T-helper 1 cell treated with Interleukin-12 subunit alpha and Interleukin-12 subunit beta and Interleukin-4 antibody, amounts not matched to agents 30 μg/mL and 1 μg/mL, for 36 hours (primary cell): ENCODE results near the gene NFKBIE.
A peak's percentile ranks its signal among the peaks of the same experiment; 100 is the strongest.
"Not testable (repeated sequence)": the region's sequence is repeated elsewhere in the genome, so short reads cannot be mapped to it uniquely, and the experiment has no call there.

Experiments
- H3K27ac Mint-ChIP-seq: one replicate; pipeline ENCODE4 v1.8.0; 2021; ENCODE audit warnings: mild to moderate bottlenecking, mixed read lengths
- H3K27me3 Mint-ChIP-seq: one replicate; pipeline ENCODE4 v1.8.0; 2021; ENCODE audit warnings: low read depth, mixed read lengths
- H3K36me3 Mint-ChIP-seq: one replicate; pipeline ENCODE4 v1.8.0; 2021; ENCODE audit warnings: low read depth, mixed read lengths
- H3K4me1 Mint-ChIP-seq: one replicate; pipeline ENCODE4 v1.8.0; 2021; ENCODE audit warnings: low read depth, mixed read lengths
- H3K4me3 Mint-ChIP-seq: one replicate; pipeline ENCODE4 v1.8.0; 2021; ENCODE audit warnings: mild to moderate bottlenecking, moderate library complexity, mixed read lengths
- H3K9me3 Mint-ChIP-seq: one replicate; pipeline ENCODE4 v1.8.0; 2021; ENCODE audit warnings: mixed read lengths

Gene NFKBIE, protein sequence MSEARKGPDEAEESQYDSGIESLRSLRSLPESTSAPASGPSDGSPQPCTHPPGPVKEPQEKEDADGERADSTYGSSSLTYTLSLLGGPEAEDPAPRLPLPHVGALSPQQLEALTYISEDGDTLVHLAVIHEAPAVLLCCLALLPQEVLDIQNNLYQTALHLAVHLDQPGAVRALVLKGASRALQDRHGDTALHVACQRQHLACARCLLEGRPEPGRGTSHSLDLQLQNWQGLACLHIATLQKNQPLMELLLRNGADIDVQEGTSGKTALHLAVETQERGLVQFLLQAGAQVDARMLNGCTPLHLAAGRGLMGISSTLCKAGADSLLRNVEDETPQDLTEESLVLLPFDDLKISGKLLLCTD

DNA sequence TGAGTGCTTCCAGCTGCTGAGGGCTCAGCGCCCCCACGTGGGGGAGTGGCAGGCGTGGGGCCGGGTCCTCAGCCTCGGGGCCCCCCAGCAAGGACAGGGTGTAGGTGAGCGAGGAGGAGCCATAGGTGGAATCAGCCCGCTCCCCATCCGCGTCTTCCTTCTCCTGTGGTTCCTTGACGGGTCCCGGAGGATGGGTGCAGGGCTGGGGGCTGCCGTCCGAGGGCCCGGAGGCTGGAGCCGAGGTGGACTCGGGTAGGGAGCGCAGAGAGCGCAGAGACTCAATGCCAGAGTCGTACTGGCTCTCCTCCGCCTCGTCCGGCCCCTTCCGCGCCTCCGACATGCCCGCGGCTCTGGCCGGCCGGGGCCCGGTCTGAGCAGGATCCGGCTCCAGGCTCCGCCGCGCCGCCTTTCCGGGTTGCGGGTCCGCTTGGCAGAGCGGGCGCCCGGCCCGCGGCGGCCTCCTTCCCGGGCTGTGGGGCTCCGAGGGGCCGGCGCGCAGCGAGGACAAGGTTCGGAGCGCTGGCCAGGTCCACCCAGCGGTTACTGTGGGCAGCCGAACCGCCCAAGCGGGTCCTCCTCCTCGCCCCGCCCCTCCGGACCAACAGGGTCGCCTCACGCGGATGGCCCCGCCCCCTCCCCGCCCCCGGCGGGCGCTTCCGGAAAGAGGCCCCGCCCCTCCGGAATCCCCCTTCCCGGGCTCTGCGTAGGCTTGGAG, at the start of gene NFKBIE:
TSS of gene NFKBIE (minus strand) at position 545 of the 715 bp plus-strand sequence. CDS start at position 340, 205 bp downstream.
- Mint-ChIP-seq H3K27me3 (peaks cover 26% of the 10 kb centered on the region), H3K9me3 (no peaks in the 10 kb centered on the region), H3K4me1 (peaks cover 54% of the 10 kb centered on the region), H3K27ac (peak within 1 kb of the TSS; percentile 99), H3K4me3 (peak within 1 kb of the TSS; percentile 100), H3K36me3 (peaks cover 34% of the 10 kb centered on the region)

GRCh38 chr6:44314657-44315056, 49.3 kb upstream of the NFKBIE start:
- H3K4me3 Mint-ChIP-seq: not testable (repeated sequence)
- peaks cover 13% of the 10 kb centered on the region for H3K4me1 Mint-ChIP-seq

DNA sequence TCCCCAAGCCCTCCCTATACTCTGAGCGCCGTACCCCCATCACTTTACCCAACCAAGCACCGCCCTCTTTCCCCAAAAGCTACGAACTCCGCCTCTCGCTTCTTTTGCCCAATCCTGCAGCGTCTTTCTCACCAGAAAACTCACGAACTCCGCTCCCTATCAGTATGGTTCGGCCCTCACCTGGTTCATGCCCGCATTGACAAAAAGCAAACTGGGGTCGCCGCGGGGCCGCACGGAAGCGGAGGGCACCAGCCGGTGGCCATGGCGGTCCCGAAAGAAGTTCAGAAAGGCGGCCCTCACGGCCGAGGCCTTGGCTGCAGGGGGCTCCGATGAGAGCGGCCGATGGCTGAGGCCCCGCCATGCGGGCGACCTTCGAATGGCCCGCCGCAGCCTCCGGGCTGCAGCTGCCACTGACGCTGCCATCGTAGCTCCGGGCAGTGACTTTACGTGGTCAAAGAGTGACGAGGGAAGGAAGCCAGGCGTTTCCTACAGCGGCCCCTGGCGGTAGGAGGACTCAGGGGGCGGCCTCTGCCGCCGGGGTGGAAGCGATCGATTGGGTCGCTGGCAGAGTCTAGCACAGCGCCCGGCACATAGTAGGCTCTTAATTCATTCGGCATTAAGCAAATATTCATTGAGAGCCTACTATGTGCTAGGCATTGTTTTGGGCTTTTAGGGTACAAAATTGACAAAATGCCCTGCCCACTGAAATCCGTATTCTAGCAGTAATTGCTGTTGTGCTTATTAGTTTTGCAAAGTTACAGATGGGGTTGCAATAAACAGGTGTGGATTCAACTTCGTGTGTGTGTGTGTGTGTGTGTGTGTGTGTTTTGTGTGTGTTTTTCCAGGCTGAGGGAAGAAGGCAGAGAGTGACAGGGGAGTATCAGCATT, 47.8 kb upstream of the NFKBIE start, which contains the start of gene AARS2:
TSS of gene AARS2 (minus strand) at position 447 of the 888 bp plus-strand sequence. CDS start at position 423, 24 bp downstream.
- Mint-ChIP-seq H3K4me1 (peaks cover 13% of the 10 kb centered on the region), H3K27ac (peak within 1 kb of the TSS; percentile 93), H3K9me3 (no peaks in the 10 kb centered on the region), H3K4me3 (peak within 1 kb of the TSS; percentile 97), H3K27me3 (peaks cover 7% of the 10 kb centered on the region), H3K36me3 (peaks cover 15% of the 10 kb centered on the region)

More at GRCh38 chr6:44314657-44315056, 49.3 kb upstream of the NFKBIE start:
- Mint-ChIP-seq H3K36me3 (peaks cover 13% of the 10 kb centered on the region), H3K27me3 (peaks cover 22% of the 10 kb centered on the region)
- not testable (repeated sequence) for H3K9me3 Mint-ChIP-seq, H3K27ac Mint-ChIP-seq

- H3K4me1 Mint-ChIP-seq: peaks cover 13% of the 10 kb centered on the region
- H3K36me3 Mint-ChIP-seq: peaks cover 15% of the 10 kb centered on the region
- H3K4me3 Mint-ChIP-seq: peak overlapping the region; percentile 97
- peaks cover 5% of the 10 kb centered on the region for H3K27me3 Mint-ChIP-seq
- peak overlapping the region; percentile 70 for H3K27ac Mint-ChIP-seq
- H3K9me3 Mint-ChIP-seq: no peaks in the 10 kb centered on the region
Observed at GRCh38 chr6:44311767-44312166, 46.4 kb upstream of the NFKBIE start.

DNA sequence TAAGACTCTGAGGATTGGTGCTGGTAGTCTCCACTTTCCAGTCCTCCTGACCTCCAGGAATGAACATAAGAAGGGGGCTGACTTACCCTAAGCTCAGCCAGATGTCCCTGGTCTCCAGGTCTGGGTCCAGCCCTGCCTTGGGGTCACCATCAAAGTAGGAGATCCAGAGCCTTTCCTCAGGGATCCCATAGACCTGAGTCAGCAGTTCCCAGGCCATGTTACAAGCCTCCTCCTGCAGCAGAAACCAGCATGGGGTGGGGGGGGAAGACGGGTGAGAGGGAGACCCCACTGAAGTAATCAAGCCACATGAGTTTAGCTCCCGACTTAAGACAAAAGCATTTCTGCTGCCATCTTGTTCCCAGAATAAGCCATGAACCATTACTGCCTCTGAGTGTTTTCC, 46.0 kb upstream of the NFKBIE start:
- peaks cover 15% of the 10 kb centered on the region for H3K36me3 Mint-ChIP-seq
- H3K27ac Mint-ChIP-seq: no peak overlapping the region
- no peaks in the 10 kb centered on the region for H3K9me3 Mint-ChIP-seq
- H3K4me1 Mint-ChIP-seq: peaks cover 13% of the 10 kb centered on the region
- H3K4me3 Mint-ChIP-seq: peak overlapping the region; percentile 9
- peaks cover 5% of the 10 kb centered on the region for H3K27me3 Mint-ChIP-seq

GRCh38 chr6:44310241-44310640, 44.9 kb upstream of the NFKBIE start:
- Mint-ChIP-seq H3K36me3 (peaks cover 22% of the 10 kb centered on the region), H3K27me3 (peaks cover 1% of the 10 kb centered on the region), H3K4me3 (no peak overlapping the region), H3K27ac (no peak overlapping the region), H3K9me3 (no peaks in the 10 kb centered on the region), H3K4me1 (peaks cover 13% of the 10 kb centered on the region)

- H3K36me3 Mint-ChIP-seq: peaks cover 25% of the 10 kb centered on the region
- peaks cover 13% of the 10 kb centered on the region for H3K4me1 Mint-ChIP-seq
- H3K27me3 Mint-ChIP-seq: no peaks in the 10 kb centered on the region
- H3K9me3 Mint-ChIP-seq: no peaks in the 10 kb centered on the region
- H3K4me3 Mint-ChIP-seq: no peak overlapping the region
- no peak overlapping the region for H3K27ac Mint-ChIP-seq
Observed at GRCh38 chr6:44309631-44310030, 44.3 kb upstream of the NFKBIE start.

DNA sequence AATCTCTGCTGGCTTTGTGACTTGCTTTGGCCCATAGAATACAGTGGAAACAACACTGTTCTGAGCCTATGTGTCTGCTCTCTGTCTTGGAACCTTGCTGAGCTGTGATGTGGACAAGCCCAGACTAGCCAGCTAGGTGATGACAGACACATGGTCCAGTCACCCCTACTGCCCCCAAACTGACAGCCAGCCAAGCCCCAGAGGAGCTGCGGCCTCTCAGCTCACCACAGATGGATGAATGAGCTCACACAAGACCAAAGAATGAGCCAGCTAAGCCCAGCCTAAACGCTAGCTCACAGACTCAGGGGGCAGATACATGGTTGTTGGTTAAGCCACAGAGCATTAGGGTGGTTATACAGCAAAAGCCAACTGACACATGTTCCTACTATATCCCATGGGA, 43.7 kb upstream of the NFKBIE start:
- H3K36me3 Mint-ChIP-seq: peaks cover 25% of the 10 kb centered on the region
- H3K4me3 Mint-ChIP-seq: no peak overlapping the region
- no peaks in the 10 kb centered on the region for H3K9me3 Mint-ChIP-seq
- no peaks in the 10 kb centered on the region for H3K27me3 Mint-ChIP-seq
- peak overlapping the region; percentile 15 for H3K27ac Mint-ChIP-seq
- peaks cover 13% of the 10 kb centered on the region for H3K4me1 Mint-ChIP-seq

GRCh38 chr6:44307217-44307616, 41.9 kb upstream of the NFKBIE start:
- Mint-ChIP-seq H3K27me3 (no peaks in the 10 kb centered on the region), H3K4me1 (peaks cover 6% of the 10 kb centered on the region), H3K27ac (no peak overlapping the region), H3K36me3 (peaks cover 32% of the 10 kb centered on the region), H3K9me3 (no peaks in the 10 kb centered on the region), H3K4me3 (no peak overlapping the region)

DNA sequence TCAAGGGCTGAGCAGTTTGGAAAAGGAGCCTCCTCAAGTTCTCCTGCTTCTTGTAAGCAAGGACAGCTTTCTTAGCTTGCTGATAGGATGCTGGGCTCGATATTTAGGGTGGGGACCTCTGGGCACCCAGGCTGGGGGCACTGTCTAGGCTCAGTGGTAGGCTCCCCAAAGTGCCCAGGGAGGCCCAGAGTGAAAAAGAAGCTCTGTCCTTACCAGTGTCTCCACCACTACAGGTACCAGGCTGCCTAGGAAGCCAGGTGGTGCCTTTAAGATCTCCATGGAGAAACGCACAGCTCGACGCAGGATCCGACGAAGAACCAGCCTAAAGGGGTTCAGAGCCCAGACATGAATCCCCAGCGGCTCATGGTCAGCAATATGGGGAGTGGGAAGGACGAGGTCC, 41.4 kb upstream of the NFKBIE start:
- Mint-ChIP-seq H3K27ac (no peak overlapping the region), H3K27me3 (no peaks in the 10 kb centered on the region), H3K36me3 (peaks cover 32% of the 10 kb centered on the region)

GRCh38 chr6:44305200-44305725, 39.9 kb upstream of the NFKBIE start:
- Mint-ChIP-seq H3K9me3 (no peaks in the 10 kb centered on the region), H3K27me3 (no peaks in the 10 kb centered on the region), H3K36me3 (peaks cover 36% of the 10 kb centered on the region), H3K4me1 (no peaks in the 10 kb centered on the region), H3K4me3 (no peak overlapping the region), H3K27ac (no peak overlapping the region)

More for the DNA sequence above, 41.4 kb upstream of the NFKBIE start:
- Mint-ChIP-seq H3K4me3 (no peak overlapping the region), H3K4me1 (peaks cover 1% of the 10 kb centered on the region), H3K9me3 (no peaks in the 10 kb centered on the region)

DNA sequence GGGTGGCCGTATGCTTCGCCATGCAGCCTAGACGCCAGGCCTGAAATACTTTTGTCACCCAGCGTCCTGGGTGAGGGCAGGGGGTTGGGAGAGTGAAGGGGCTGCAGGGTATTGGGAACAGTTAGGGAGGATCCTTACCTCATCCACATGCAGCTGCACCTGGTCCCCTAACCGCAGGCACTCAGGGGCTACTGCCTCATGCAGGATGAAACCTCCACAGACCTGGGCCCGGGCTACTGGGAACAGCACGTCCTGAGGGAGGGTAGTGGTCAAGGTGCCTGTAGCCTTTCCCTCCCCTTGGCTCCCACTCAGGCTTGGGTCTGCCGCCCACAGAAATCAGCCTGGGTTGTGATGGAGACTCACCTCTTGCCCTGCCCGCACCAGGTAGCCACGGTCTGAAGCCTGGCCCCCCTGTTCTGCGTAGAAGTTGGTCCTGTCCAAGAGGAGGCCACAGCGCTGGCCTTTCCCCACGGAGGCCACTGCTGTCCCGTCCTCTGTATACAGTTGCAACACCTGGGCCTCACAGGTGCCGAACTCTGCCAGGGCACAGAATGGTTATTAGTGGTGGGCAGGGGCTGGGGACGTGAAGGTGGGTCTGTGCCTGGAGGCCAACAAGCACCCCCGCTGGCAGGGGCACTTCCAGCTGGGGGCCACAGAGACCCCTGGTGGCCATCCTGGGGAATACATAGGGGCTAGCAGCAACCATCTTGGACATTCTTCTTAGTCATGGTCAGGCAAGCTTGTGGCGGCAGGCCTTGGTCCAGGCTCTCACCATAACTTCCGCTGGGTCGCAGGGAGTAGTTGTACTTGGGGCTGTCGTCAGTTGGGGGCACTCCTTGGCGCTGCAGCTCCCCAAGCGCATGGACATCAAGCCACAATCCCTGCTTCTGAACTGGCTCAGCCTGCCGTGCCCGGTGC, 39.2 kb upstream of the NFKBIE start:
- Mint-ChIP-seq H3K4me1 (no peaks in the 10 kb centered on the region), H3K4me3 (no peak overlapping the region), H3K9me3 (no peaks in the 10 kb centered on the region), H3K27me3 (no peaks in the 10 kb centered on the region), H3K27ac (no peak overlapping the region), H3K36me3 (peaks cover 34% of the 10 kb centered on the region)

GRCh38 chr6:44303842-44304241, 38.5 kb upstream of the NFKBIE start:
- Mint-ChIP-seq H3K4me1 (no peaks in the 10 kb centered on the region), H3K27ac (no peak overlapping the region), H3K9me3 (no peaks in the 10 kb centered on the region), H3K27me3 (peaks cover 4% of the 10 kb centered on the region), H3K4me3 (no peak overlapping the region), H3K36me3 (peaks cover 36% of the 10 kb centered on the region)
